ENCODE data around the gene PRKCZ. TPM values are rescaled to one million over a fixed set of nuclear protein-coding genes. Genes with fewer than 3 reads are reported as not detected.
A peak's percentile ranks its signal among the peaks of the same experiment; 100 is the strongest.

Gene PRKCZ
- total and polyA plus RNA-seq, 9 of the 15 experiments (the other 6 are each of a cell fraction or from before 2014, with no cell fraction given) = 0.07 to 3.1 (median 1.3) TPM

- TF ChIP-seq GTF3C2 (IDR thresholded peaks at IDR 0.05; ENCODE audit: borderline replicate concordance, extremely low read depth, insufficient read length) = no peak
- TF ChIP-seq CEBPZ (IDR thresholded peaks at IDR 0.05; ENCODE audit: borderline replicate concordance, low read depth, low read length) = no peak
- TF ChIP-seq PYGO2 (tag; IDR thresholded peaks at IDR 0.05) = no peak
- TF ChIP-seq ZNF263 (CRISPR knock-in tag; IDR thresholded peaks at IDR 0.05; ENCODE audit: borderline replicate concordance) = 0 out of 2 replicates have a peak, but pooled peaks have one; percentile 5
- TF ChIP-seq SAFB2 (IDR thresholded peaks at IDR 0.05; ENCODE audit: borderline replicate concordance, low read depth, low read length, severe bottlenecking) = no peak
- no peak for TF ChIP-seq RBM14 (IDR thresholded peaks at IDR 0.05; ENCODE audit: borderline replicate concordance, insufficient read depth, low read depth, low read length)
- no peak for TF ChIP-seq MYNN (IDR thresholded peaks at IDR 0.05)
- no peak for TF ChIP-seq MYNN (CRISPR knock-in tag; IDR thresholded peaks at IDR 0.05)
- TF ChIP-seq MNT (conservative IDR thresholded peaks at IDR 0.05) = peak; percentile 95 to 98
- peak; percentile 55; the same call in 1 of the 2 replicates for TF ChIP-seq MBD2 (IDR thresholded peaks at IDR 0.05; ENCODE audit: borderline replicate concordance, low read depth)
- peak; percentile 58 for TF ChIP-seq SMAD1 (IDR thresholded peaks at IDR 0.05; ENCODE audit: low read depth, low read length, partially characterized antibody)
- no peak for TF ChIP-seq PHTF2 (CRISPR knock-in tag; IDR thresholded peaks at IDR 0.05)
- no peak for TF ChIP-seq ZNF347 (CRISPR knock-in tag; IDR thresholded peaks at IDR 0.05; ENCODE audit: low read depth)
- TF ChIP-seq TAF15 (IDR thresholded peaks at IDR 0.05; ENCODE audit: low read depth, low read length) = no peak
- TF ChIP-seq U2AF1 (optimal IDR thresholded peaks at IDR 0.05; ENCODE audit: low read depth, low read length) = no peak
- no peak for TF ChIP-seq NFATC3 (IDR thresholded peaks at IDR 0.05)
- TF ChIP-seq ZNF232 (CRISPR knock-in tag; IDR thresholded peaks at IDR 0.05) = no peak
- TF ChIP-seq OTX1 (CRISPR knock-in tag; IDR thresholded peaks at IDR 0.05) = peak; percentile 49; the same call in 1 of the 2 replicates
Observed at GRCh38 chr1:2199042-2199810, 149.0 kb downstream of the PRKCZ start (continued).
